SHP77 treated with DMSO at 0.1 percent for 48 hours (cell line): ENCODE data around the gene CLSTN2.

Experiments
- DNase-seq: peaks from one replicate; lab custom pipeline; 2025; lab: John Stamatoyannopoulos, UW

CLSTN2 gene

DNA sequence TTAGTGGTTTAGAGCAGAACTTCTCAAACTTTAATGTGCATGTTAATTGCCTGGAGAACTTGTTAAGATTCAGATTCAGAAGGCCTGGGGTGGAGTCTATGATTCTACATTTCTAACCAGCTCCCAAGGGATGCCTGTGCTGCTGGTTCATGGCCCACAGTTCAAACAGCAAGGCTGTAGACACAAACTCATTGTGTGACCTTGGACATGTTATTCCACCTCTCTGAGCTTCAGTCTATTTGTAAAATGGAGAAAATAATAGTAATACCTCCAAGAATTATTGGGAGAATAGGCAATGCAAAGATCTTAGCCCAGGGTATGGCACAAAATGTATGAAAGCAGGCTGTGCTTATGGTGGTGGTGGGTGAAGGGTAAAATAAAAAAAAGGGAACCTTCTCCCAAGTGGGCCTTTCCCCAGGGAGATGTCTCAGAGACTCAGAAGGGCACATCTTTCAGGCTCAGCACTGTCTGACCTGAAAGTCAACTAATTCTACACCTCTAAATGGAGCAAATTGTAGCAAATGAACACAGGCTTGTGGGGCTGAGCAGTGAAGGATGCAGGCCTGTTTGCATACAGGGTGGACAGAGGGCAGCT is 566.9 kb downstream of the CLSTN2 start:
- DNase-seq = no peak

DNA sequence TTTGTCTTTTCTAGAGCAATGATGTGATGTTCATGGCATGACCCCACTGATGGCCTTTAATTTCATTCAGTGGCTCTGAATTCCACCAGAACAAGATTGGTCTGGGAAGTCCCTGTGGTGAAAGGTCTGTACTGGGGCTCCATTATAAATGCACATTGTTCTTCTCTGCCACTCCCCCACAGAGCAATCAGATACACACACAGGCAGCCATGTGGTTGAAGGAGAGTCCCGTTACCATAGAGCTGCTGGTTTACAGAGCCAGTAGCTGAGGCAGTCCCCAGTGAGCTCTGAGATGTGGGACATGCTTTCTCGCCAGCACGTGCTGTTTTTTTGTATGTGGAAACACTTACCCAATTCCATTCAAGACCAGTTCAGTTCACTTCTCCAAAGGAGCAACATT is 570.2 kb downstream of the CLSTN2 start:
- no peak for DNase-seq

DNA sequence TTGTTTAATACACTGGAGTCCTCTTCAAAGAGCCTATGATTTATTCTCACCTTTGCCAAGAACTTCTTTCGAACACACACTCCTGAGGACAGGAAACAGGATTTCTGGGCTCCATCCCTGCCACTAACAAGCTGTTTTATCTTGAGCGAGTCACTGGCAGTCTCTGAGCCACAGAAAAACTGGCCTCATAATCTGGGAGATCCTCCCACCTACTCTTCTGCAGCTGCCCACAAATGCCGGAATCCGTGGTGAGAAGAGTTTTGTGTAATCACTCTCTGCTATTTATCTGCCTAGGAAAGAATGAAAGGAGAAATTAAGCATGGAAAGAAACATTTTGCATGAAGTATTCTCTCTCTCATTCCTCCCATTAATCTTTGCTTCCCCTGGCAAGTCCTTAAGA is 570.9 kb downstream of the CLSTN2 start:
- DNase-seq = no peak

DNA sequence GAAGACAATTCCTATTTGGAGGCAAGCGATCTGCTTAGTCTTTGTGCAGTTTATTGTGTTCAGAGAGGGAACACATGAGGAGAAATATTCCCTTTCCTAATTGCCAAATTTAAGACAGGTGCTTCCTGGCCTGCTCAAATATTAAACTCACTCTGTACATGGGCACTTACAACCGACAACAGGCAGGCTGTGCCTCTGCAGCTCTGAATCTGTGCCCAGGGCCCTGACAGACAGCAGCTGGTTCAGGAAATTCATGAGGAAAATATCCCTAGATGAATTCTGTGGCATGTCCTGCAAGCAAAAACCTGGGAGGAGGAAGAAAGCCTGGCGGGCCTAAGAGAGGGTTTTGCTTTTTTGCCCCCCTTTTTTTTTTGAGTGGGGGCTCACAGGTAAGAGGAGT is 573.6 kb downstream of the CLSTN2 start:
- no peak for DNase-seq

DNA sequence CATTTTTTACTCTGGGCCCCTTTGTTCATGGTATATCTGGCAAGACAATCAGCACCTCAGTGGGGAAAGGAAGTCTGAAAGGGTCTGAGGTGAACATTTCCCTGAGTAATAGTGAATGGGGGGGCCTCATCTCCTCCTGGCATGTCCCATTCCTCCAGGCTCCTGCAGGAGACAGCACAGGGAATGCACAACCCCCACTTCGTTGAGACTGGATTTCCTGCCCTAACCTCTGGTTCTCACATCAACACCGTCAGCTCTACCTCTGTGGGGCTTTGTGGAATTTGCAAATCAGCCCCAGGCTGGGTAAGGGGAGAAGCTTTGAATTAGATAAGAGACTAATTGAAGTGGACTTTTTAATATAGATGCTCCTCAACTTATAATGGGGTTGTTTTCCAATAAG is 574.5 kb downstream of the CLSTN2 start:
- no peak for DNase-seq

DNA sequence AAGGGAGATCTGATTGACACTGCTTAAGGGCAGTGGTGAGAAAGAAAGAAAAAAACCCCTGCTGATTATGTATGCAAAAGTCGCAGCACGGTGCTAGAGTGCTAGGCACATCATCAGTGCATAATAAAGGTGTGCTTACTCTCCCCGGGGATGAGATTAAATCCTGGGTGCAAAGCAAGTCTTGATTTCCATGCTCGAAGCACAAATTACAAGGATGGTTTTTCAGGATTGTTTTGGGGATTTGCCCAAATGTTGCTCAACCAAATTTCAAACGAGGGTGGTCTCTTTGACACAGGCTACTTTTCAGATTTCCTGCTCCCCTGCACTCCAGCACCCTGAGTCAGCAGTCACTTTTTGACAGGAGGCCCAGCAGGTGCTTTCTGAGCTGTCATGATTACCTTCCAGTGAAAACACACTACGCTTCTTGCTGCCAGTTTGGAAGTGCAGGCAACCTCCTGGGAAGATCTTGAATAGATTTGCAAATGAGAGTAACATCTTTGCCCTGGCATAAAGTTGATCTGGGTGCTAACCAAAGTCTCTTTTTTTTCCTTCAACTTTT is 575.4 kb downstream of the CLSTN2 start:
- no peak for DNase-seq

DNA sequence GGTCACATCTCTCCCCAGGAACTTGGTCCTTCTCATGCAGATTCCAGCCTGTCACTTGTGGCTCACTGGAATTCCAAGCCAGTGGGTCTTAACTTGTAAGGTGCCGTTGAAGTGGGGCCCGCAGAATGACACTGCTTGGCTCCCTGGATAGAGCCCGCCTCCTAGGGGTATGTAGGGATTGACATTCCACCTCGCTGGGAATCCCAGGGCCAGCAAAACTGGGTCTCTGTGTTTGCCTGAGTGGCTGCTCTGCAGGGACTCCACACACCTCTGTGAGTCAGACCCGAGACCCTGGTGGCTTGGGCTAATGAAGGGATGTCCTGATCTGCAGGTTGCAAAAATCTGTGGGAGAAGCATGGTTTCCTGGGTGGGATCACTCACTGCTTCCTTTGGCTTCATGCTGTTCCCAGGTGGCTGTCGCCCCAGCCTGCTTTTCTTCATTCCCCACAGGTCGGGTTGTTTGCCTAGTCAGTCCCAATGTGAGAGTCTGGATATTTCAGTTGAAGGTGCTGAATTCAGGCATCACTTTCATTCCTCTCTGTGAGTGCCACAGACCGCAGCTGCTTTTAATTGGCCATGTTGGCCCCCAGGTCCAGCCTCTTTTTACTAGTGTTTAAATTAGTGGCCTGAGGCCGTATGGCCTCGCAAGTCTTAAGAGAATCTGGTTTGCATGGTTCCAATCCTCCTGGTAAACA is 586.9 kb downstream of the CLSTN2 start:
- no peak for DNase-seq

DNA sequence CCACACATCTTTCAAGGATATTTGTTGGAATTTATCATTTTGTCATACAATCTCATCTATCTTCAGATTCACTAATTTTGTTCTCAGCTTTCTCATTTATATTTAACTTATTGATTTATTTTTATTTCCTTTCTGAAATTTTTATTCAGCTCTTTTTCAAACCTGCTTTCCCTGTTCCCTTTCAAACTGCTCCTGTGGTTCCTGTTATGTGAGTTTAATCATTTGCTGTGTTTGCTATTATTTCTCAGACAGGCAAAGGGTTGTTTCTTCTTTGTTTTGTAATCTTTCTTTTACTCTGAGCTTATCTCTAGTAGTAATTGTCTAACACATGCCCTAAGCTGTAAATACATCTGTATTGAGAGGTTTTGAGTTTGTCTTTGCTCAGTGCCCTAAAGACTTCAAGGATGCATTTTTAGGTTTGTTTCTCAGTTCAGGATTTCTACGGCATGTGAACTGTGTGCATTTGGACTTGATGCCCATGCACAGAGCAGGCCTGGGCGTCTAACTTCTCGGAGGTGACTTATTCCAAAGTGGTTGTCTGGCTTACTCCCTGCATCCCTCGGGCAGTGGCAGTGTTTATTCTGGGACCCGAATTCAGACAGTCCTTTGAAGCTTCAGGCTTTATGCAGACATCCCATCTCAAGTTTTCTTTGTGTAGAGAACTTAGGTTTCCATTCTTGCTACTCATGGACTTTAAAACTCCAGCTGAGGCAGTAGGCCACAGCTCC is 587.8 kb downstream of the CLSTN2 start:
- DNase-seq = no peak

DNA sequence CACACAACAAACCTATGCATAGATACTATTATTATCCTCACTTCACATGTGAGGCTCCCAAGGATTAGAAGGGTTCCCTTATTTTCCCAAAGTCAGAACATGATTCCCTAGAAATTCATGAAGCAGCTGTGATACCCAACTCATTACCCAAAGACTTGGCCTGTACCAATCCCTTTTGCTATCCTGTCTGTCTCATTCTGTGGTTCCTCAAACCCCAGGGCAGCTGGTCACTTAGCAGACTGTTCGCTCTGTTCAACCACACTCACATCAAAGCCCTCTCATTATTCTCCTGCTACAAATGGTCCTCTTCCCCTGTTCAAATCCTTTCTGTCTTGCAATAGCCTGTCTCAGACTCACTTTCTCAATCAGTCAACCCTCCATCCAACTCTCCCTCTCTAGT is 588.6 kb downstream of the CLSTN2 start:
- no peak for DNase-seq

DNA sequence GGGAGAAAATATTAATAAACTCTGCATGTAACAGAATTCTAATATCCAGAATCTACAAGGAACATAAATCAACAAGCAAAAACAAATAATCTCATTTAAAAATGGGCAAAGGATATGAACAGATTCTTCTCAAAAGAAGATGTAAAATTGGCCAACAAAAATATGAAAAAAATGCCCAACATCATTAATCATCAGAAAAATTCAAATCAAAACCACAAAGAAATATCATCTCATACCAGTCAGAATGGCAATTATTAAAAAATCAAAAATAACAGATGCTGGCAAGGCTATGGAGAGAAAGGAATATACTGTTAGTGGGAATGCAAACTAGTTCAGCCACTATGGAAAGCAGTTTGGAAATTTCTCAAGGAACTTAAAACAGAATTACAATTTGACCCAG is 592.2 kb downstream of the CLSTN2 start:
- DNase-seq = no peak

DNA sequence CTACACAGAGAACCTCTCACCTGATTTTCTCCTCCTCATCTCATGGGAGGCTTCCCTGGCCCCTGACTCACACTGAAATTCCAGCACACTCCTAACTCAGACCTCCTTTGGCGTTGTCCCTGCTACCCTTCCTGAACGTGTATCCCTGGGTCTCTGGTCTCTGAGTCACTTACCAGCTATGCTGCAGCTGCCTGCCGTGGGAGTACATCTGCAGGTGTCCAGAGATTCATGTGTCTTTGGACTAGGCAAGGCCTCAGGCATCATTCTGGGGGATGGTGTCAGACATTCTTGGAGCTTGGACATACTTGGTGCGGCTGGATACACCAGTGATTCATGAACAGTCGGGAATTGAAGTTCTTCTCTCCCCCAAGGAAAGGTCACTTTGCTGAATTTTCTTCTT is 594.1 kb downstream of the CLSTN2 start:
- DNase-seq = no peak

DNA sequence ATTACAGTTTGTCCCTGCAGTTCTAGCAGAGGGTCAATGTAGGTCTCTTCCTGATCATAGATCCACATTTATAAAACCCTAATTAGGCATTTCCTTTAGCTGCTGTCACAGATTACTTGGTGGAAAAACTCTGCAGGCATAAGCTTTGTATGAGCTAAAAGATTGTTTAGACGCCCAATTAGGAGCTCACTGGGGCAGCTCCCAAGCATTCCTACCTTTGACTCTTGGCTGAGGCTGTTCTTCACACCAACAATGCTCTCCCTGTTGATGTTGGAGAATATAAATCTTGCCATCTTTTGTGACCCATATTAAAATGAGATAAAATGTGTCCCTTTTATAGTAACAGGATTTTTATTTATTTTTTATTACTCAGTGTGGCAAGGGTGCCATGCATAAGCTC is 594.6 kb downstream of the CLSTN2 start:
- no peak for DNase-seq

DNA sequence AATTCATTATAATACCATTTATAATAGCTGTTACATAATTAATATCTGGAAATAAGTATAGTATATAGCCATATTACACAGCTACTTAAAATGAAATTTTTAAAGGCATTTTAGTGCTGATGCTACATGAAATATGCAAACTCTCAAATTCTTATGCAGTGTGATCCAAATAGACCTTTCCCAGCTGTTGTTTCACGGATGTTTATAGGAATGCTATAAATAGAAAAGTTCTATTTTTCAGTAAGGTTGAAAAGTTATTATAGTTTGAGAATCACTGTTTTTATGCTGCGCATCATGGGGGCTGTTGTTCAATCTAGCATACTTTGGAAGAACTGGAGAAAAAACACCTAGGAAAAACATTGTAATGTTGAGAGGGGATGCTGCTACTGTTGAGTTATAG is 595.1 kb downstream of the CLSTN2 start:
- DNase-seq = no peak

DNA sequence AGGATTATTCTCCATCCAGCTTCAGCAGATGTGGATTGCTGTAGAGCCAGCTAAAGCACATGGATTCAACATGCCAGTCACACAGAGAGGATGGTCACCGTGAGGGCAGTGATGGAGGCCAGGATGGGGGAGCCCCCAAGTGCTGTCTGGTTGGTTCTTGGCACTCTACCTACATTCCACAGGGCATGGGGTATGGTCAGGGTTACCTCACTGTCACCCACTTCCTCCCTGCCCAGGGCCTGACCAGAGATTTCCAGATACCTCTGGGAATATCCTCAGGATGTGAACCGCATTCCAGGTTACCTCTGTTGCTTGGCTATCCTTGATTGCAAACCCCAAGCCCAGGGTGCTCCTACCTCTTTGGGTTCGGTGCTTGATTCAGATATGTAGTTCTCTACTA is 595.6 kb downstream of the CLSTN2 start:
- no peak for DNase-seq

DNA sequence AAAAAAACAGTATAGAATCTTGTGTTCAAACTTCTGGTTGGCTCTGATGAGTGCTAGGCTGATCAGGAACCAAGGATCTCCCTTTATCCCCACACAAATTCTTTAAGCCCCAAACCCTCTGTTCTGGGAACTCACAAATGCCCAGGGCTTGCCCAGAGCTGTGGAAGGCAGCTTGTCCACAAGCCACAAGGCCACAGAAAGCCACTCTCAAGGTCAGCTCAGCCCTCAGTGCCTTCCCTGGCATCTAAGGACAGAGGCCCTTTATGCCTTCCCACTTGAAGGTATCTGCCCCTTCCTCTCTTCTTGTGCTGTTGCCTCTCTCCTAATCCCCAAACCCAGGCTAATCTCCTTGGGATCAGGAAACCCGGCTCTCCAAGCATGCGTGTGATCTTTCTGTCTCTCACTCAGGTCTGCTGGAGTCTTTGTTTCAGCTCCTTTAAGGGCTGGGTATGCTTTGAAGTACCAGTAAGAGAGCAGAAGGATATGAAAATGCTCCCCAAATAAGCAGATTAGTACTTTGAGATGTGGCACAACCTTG is 597.9 kb downstream of the CLSTN2 start:
- no peak for DNase-seq

DNA sequence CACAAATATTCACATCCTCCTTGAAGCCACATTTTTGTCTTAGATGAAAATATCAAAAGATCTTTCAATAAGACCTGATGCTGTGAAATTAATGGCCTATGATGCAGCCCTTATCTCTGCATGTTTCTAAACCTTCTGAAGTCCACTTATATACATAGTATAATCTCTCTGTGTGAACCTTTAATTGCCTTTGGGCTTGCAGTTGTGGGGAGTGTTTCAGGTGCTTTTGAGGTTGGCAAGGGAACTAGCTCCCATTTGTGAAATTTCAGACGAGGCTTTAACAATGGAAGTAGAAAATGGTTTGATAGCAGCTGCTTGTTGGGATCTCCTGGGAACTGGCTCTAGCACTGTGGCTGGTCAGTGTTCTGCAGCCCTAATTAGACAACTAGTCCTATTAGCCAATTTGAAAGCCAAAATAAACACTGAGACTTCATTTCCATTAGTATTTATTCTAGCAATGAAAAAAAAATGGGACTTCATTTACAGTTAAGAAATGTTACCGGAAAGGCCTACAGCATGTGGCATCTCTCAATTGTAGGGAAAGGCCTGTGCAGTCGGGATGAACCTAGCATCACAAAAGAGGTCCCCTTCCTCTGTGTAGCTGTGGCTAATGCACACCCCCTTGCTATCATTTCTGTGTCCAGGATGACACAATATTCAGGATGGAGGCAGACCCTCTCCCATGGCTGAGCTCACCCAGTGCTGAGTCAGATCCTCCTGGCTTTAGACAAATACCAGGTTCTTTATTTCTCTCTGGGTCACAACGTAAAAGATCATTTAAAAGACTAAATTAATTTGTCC is 602.1 kb downstream of the CLSTN2 start:
- no peak for DNase-seq

DNA sequence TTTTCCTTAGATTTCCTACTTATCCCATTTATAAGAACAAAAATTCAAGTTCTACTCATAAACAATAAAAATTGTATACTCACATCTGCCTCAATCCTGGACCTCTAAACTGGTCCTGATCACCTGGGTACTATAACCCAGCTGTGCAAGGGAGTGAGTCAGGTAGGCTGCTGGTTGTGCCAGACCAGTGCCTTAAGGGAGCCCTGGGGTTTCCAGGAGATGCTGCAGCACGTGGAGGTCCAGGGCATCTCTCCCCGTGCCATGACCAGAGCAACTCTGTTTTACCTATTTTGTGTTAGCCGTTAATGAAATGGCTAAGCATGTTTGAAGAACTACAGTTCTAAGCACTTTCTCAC is 602.7 kb downstream of the CLSTN2 start:
- no peak for DNase-seq

DNA sequence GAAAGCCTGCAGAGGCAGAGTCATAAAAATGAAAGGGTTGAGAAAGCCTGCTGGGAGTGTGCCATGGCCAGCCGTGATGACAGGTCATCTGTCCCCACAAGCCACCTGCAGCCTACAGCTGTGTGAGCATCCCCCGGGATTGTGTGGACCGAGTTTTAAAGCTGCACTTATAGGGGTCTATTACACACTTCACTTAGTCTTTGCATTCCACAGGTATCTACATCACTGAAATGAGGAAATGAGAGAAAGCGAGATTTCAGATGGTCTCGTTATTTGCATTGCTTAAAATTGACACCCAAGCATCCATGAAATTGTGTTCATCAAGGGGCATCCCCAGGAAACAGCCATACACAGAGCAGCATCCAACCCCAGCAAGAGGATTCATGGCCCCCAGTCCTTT is 605.3 kb downstream of the CLSTN2 start:
- DNase-seq = no peak

DNA sequence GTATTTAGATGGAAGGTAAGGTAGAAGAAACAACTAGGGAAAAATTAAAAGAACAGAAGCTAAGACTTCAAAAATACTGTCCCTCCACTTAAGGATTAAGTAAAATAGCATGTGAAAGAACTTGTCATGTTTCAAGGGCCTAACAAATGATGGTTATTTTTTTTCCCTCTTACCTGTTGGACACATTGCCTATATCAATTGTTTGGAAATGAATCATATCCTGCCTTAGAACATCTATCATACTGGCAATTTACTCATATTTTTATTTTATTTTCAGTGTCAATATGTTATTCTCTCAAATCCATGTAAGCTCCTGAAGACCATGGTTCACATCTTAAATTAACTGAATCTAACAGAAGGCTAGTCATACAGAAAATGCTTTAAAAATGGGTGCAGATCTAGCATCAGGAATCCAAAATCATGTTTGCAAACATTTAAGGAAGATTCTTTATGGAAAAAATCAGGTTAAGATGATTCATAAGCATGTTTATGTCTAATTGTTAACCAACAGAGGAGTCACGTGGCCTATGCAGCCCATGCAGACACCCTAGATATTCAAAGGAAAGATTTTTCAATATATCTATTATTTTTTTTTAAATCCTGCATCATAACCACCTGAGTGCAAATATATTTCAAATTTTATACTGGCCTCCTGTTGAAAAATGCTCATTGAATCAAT is 607.1 kb downstream of the CLSTN2 start:
- no peak for DNase-seq

DNA sequence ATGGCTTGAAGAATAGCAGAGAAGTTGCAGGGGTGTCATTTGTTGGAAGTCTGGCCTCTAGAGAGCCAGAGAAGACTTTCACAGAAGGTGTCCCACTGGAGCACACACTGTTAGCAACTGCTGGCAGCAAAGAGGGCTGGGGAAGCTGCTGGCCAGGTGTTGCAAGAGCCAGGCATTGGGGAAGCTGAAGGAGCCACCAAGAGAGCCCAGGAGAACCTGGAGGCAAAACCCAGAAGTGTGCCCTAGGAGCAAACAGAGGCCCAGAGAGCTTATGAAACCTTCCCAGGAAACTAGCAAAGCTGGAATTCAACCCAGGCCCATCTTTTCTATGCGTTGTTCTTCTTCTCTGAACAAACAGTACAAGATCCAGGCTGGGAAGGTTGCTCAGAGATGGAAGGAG is 610.2 kb downstream of the CLSTN2 start:
- DNase-seq = no peak

DNA sequence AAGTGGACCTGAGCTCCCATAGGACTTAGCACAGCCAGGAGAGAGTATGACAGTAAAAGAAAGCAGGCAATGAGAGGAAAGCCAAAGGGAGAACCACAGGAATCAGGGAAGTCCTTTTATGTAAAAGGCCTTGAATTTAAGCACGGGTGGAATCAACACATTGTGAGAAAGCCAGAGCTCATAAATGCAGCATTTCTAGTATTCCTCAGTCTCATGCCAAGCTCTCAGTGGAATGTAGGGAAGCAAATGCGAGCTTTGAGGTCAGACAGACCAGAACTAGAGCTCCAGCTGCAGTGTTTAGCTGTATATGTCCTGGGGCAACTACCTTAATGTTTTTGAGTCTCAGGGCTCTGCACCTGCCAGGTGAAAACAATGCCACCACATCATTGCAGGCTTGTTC is 610.8 kb downstream of the CLSTN2 start:
- DNase-seq = no peak

DNA sequence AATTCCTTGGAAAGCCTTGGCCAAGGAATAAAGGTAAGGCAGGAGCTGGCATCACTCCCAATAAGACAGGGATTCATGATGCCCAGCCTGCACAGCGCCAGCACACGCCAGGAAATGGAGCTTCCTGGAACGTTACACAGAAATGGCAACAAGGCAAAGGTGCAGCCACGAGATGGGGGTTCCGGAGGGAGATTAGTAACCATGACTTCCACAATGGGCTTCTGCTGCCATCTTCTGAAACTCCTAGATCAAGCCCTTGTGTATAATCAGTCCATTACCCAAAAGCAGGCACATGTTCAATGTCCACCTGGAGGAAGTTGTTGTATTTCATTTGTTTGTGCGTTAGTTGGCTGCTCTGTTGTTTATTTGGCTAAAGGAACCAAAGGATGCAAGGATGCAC is 611.7 kb downstream of the CLSTN2 start:
- DNase-seq = no peak
